Esophagus squamous epithelium (tissue), 4 donors: ENCODE data around the gene BMP2K.

ENCODE experiments used
- CTCF ChIP-seq, 6 experiments: fragments of 450-650 bp in 4 of 6; fragments of 200-600 bp in 2 of 6; sonication (generic) in 2 of 6; IDR thresholded peaks; one replicate each; pipeline ENCODE4 v1.5.1; 2016 to 2019; ENCODE audit warnings: antibody characterized with exemption in 6 of 6, mild to moderate bottlenecking in 4 of 6, moderate library complexity in 4 of 6
- POLR2A ChIP-seq, 4 donors: fragments of 450-650 bp; IDR thresholded peaks; one replicate each; pipeline ENCODE4 v1.6.1; 2017; ENCODE audit warnings: antibody characterized with exemption in 4 of 4, mild to moderate bottlenecking in 4 of 4, moderate library complexity in 3 of 4

GRCh38 chr4:78748381-78748780, 27.8 kb upstream of the BMP2K start:
- TF ChIP-seq CTCF (IDR thresholded peaks at IDR 0.05): no peak
- no peak for TF ChIP-seq POLR2A (IDR thresholded peaks at IDR 0.05)
